Neuronal stem cell (in vitro differentiated cells): ENCODE measurements around the gene UBALD1.

Source experiments
- DNase-seq: peaks from one replicate; pipeline ENCODE4 v3.0.0-alpha.2; 2013; ENCODE audit warnings: low spot score
- H2AFZ ChIP-seq: one replicate; pipeline ENCODE4 v1.6.1; 2013; ENCODE audit warnings: mild to moderate bottlenecking, low read length, inconsistent platforms
- H2AK5ac ChIP-seq: 2 replicates; pipeline ENCODE4 v1.6.1; 2013; ENCODE audit warnings: low read depth, mild to moderate bottlenecking, inconsistent platforms, low read length, moderate library complexity, mixed read lengths
- H2BK120ac ChIP-seq: 2 replicates; pipeline ENCODE4 v1.6.1; 2013; ENCODE audit warnings: low read depth, mild to moderate bottlenecking, inconsistent platforms, low read length, moderate library complexity, mixed read lengths
- H2BK12ac ChIP-seq: one replicate; pipeline ENCODE4 v1.6.1; 2013; ENCODE audit warnings: low read length, inconsistent platforms
- H2BK15ac ChIP-seq: 2 replicates; pipeline ENCODE4 v1.6.1; 2013; ENCODE audit warnings: mild to moderate bottlenecking, low read length, inconsistent platforms, mixed read lengths
- H2BK5ac ChIP-seq: one replicate; pipeline ENCODE4 v1.6.1; 2013; ENCODE audit warnings: inconsistent platforms, mild to moderate bottlenecking, low read length, moderate library complexity
- H3K14ac ChIP-seq: one replicate; pipeline ENCODE4 v1.6.1; 2013; ENCODE audit warnings: low read length, inconsistent platforms
- H3K18ac ChIP-seq: 2 replicates; pipeline ENCODE4 v1.6.1; 2013; ENCODE audit warnings: low read length, inconsistent platforms
- H3K23ac ChIP-seq: 2 replicates; pipeline ENCODE4 v1.6.1; 2013; ENCODE audit warnings: low read depth, mild to moderate bottlenecking, mixed read lengths, low read length, inconsistent platforms; ENCODE audit not compliant: poor library complexity
- H3K27ac ChIP-seq: replicated peaks from 3 replicates; pipeline ENCODE4 v1.5.1; 2013; ENCODE audit warnings: low read length, inconsistent platforms
- H3K27me3 ChIP-seq, 3 experiments: 2 replicates each; pipeline ENCODE4 v1.6.1; 2013; ENCODE audit warnings: low read length in 3 of 3, mild to moderate bottlenecking in 2 of 3, inconsistent platforms in 1 of 3, low read depth in 1 of 3, mixed read lengths in 1 of 3, moderate library complexity in 1 of 3; ENCODE audit not compliant: control insufficient read depth in 3 of 3, insufficient read depth in 3 of 3
- H3K36me3 ChIP-seq, 2 donors: replicated peaks in 1 of 2; 2 replicates each; pipeline ENCODE4 v1.6.1; 2013; ENCODE audit warnings: low read length in 2 of 2; ENCODE audit not compliant: control insufficient read depth in 2 of 2, insufficient read depth in 2 of 2
- H3K4ac ChIP-seq: 2 replicates; pipeline ENCODE4 v1.6.1; 2013; ENCODE audit warnings: inconsistent platforms, mild to moderate bottlenecking, low read length, moderate library complexity
- H3K4me1 ChIP-seq, 2 donors: 1 replicate in 1 of 2; 2 replicates in 1 of 2; pipeline ENCODE4 v1.6.1; 2013; ENCODE audit warnings: low read length in 2 of 2, low read depth in 1 of 2; ENCODE audit not compliant: control insufficient read depth in 2 of 2, insufficient read depth in 1 of 2
- H3K4me2 ChIP-seq: one replicate; pipeline ENCODE4 v1.6.1; 2013; ENCODE audit warnings: mild to moderate bottlenecking, low read length, inconsistent platforms; ENCODE audit not compliant: insufficient read depth, poor library complexity, severe bottlenecking
- H3K4me3 ChIP-seq, 2 donors: 2 replicates each; pipeline ENCODE4 v1.5.1; 2013; ENCODE audit warnings: low read length in 2 of 2, mild to moderate bottlenecking in 2 of 2, inconsistent platforms in 1 of 2, moderate library complexity in 1 of 2
- H3K79me1 ChIP-seq: one replicate; pipeline ENCODE4 v1.6.1; 2013; ENCODE audit warnings: low read depth, mild to moderate bottlenecking, inconsistent platforms, low read length, moderate library complexity
- H3K9ac ChIP-seq: one replicate; pipeline ENCODE4 v1.6.1; 2013; ENCODE audit warnings: mild to moderate bottlenecking, low read depth, low read length, inconsistent platforms; ENCODE audit not compliant: poor library complexity
- H3K9me3 ChIP-seq, 2 donors: replicated peaks in 1 of 2; 2 replicates each; pipeline versions ENCODE3 to v1.6.1; 2013; ENCODE audit warnings: low read length in 2 of 2, mild to moderate bottlenecking in 2 of 2, inconsistent platforms in 1 of 2, low read depth in 1 of 2, mixed read lengths in 1 of 2, moderate library complexity in 1 of 2; ENCODE audit not compliant: control insufficient read depth in 2 of 2, insufficient read depth in 1 of 2
- H4K8ac ChIP-seq: one replicate; pipeline ENCODE4 v1.6.1; 2013; ENCODE audit warnings: low read depth, mild to moderate bottlenecking, inconsistent platforms, low read length, moderate library complexity
- H4K91ac ChIP-seq: one replicate; pipeline ENCODE4 v1.6.1; 2013; ENCODE audit warnings: low read length, low read depth, mild to moderate bottlenecking, inconsistent platforms; ENCODE audit not compliant: poor library complexity
- WGBS, 2 donors: extraction: QIAGEN DNeasy Blood & Tissue Kit; methylation state at CpG; one replicate each; pipeline ENCODE4 v1.1.7; 2013; ENCODE audit warnings: missing lambda C conversion rate in 2 of 2, mixed read lengths in 1 of 2; ENCODE audit not compliant: insufficient read length in 2 of 2, insufficient replicate concordance in 1 of 2; ENCODE audit errors: extremely low coverage in 2 of 2; 5-methylcytosine and 5-hydroxymethylcytosine counted together

UBALD1 gene

DNA sequence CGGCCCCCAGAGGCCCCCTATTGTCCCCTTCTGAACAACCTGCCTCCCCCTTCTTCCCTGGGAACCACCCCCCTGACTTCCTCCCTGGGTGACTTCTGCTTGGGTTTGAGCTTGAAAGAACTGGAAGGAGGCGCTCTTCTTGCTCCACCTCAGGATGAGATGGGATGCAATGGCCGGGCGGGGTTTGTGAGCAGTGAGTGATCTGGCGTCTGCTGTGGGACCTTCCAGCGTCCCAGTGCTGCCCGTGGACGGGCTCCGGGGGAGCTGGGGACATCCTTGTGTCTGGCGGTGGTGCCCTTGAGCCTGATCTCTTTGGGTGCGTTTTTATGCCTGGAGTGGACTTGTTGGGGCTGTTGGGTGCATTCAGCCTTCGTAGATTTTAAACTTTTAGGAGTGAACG lies 21.5 kb upstream of the UBALD1 start:
- H3K27ac ChIP-seq: no peak overlapping the region
- H2BK15ac ChIP-seq: no peak overlapping the region
- peaks cover 5 to 44% of the 10 kb centered on the region in 2 donors for H3K36me3 ChIP-seq
- H4K8ac ChIP-seq: no peak overlapping the region
- H2BK120ac ChIP-seq: peak overlapping the region; percentile 61
- no peak overlapping the region for H3K23ac ChIP-seq
- no peak overlapping the region for H2BK5ac ChIP-seq
- H3K14ac ChIP-seq: no peak overlapping the region
- H3K4me1 ChIP-seq: no peaks in the 10 kb centered on the region
- H4K91ac ChIP-seq: no peak overlapping the region
- no peak for DNase-seq
- H2AFZ ChIP-seq: no peak overlapping the region
- no peak overlapping the region for H3K18ac ChIP-seq
- H3K4ac ChIP-seq: no peak overlapping the region
- peaks cover 31% of the 10 kb centered on the region for H3K79me1 ChIP-seq
- no peak overlapping the region for H3K4me3 ChIP-seq
- H3K9me3 ChIP-seq: no peaks in the 10 kb centered on the region
- no peak overlapping the region for H2BK12ac ChIP-seq
- H2AK5ac ChIP-seq: no peak overlapping the region
- H3K9ac ChIP-seq: no peak overlapping the region
- no peaks in the 10 kb centered on the region for H3K27me3 ChIP-seq
- no CpG with 5 or more reads among the region's 13 CpGs for WGBS, 2 donors
- H3K4me2 ChIP-seq: no peak overlapping the region

DNA sequence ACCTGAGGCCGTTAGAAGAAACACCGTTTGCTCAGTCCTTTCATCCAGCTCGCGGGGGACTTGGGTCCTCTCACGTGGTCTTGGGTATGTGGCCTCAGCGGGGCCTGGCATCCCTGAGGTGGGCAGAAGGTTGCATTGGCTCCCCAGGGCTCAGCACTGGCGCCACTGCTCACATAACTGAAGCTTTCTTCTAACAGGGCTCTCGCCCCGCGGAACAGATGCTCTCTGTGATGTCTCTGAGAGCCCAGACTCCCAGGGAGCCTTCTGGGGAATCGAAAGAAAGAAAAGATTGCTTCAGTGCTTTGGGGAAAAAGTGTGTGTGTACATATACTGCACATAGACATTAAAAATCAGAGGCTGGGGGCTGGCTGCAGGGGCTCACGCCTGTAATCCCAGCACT lies 20.1 kb upstream of the UBALD1 start:
- DNase-seq: no peak
- H3K36me3 ChIP-seq: peaks cover 5 to 37% of the 10 kb centered on the region in 2 donors
- H3K4me3 ChIP-seq: no peak overlapping the region
- no peaks in the 10 kb centered on the region for H3K27me3 ChIP-seq
- no peak overlapping the region for H2BK5ac ChIP-seq
- H2BK12ac ChIP-seq: no peak overlapping the region
- H3K14ac ChIP-seq: no peak overlapping the region
- no peak overlapping the region for H2AK5ac ChIP-seq
- H3K4ac ChIP-seq: no peak overlapping the region
- no peak overlapping the region for H2AFZ ChIP-seq
- no peaks in the 10 kb centered on the region for H3K4me1 ChIP-seq
- no peak overlapping the region for H3K4me2 ChIP-seq
- no peak overlapping the region for H3K18ac ChIP-seq
- H3K79me1 ChIP-seq: peaks cover 23% of the 10 kb centered on the region
- no peak overlapping the region for H2BK15ac ChIP-seq
- no peak overlapping the region for H4K91ac ChIP-seq
- WGBS, 2 donors: no CpG with 5 or more reads among the region's 12 CpGs
- H3K23ac ChIP-seq: no peak overlapping the region
- H3K27ac ChIP-seq: no peak overlapping the region
- H2BK120ac ChIP-seq: no peak overlapping the region
- H3K9me3 ChIP-seq: no peaks in the 10 kb centered on the region
- no peak overlapping the region for H3K9ac ChIP-seq
- H4K8ac ChIP-seq: no peak overlapping the region

DNA sequence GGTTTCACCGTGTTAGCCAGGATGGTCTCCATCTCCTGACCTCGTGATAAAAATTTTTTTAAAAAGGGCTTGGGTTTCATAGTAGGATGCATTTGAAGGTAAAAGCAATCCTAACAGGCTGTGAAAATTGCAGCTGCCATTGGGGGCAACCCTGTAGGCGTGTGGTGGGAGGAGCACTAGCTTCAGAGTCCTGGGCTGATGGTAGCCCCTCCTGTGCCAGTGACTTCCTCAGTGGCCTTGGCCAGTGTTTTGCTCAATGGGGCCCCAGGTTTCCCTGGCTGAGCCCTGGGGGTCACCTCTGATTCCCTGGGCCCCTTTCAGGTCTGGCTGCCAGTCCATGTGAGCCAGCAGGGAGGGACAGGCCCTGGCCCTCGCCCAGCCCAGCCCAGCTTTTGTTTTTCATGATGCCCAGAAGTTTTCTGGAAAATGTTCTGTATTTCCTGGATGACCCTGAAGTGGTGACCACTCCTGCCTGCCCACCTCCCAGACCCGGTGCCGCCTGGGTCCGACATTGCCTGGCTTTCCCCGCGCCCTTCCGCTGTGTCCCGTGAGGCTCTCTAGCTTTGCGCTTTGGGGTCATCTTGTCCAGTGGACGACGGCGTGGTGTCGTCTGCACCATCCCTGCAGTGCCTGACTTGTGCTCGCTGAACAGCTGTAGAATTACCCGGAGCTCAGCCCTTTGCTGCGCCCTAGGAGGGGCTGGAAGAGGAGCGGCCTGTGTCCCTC lies 19.4 kb upstream of the UBALD1 start:
- no peak overlapping the region for H2BK120ac ChIP-seq
- no peak overlapping the region for H3K9ac ChIP-seq
- H3K18ac ChIP-seq: no peak overlapping the region
- H2AK5ac ChIP-seq: no peak overlapping the region
- H4K91ac ChIP-seq: no peak overlapping the region
- H3K23ac ChIP-seq: no peak overlapping the region
- H3K4ac ChIP-seq: no peak overlapping the region
- peaks cover 19% of the 10 kb centered on the region for H3K79me1 ChIP-seq
- no CpG with 5 or more reads among the region's 20 CpGs for WGBS, 2 donors
- no peak overlapping the region for H3K14ac ChIP-seq
- H3K9me3 ChIP-seq: no peaks in the 10 kb centered on the region
- H2BK12ac ChIP-seq: no peak overlapping the region
- H4K8ac ChIP-seq: no peak overlapping the region
- DNase-seq: no peak
- no peak overlapping the region for H3K4me3 ChIP-seq
- H2BK15ac ChIP-seq: no peak overlapping the region
- peaks cover 5 to 31% of the 10 kb centered on the region in 2 donors for H3K36me3 ChIP-seq
- H3K4me1 ChIP-seq: no peaks in the 10 kb centered on the region
- no peak overlapping the region for H3K4me2 ChIP-seq
- H3K27ac ChIP-seq: no peak overlapping the region
- no peak overlapping the region for H2BK5ac ChIP-seq
- no peak overlapping the region for H2AFZ ChIP-seq
- no peaks in the 10 kb centered on the region for H3K27me3 ChIP-seq

DNA sequence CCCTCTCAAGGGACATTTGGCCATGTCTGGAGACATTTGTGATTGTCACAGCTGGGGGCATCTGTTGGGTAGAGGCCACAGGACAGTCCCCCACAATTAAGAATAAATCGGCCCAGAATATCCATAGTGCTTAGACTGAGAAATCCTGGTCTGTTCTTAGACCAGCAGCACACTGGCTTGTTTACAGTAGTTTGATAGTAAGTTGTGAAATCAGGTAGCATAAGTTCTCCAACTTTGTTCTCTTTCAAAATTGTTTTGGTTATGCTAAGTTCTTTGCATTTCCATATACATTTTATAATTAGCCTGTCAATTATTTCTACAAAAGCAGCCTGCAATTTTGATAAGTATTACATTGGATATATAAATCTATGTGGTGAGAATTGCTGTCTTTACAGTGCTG lies 16.8 kb upstream of the UBALD1 start:
- no peak overlapping the region for H4K8ac ChIP-seq

More for the DNA sequence above, 16.8 kb upstream of the UBALD1 start:
- peaks cover 16% of the 10 kb centered on the region for H3K79me1 ChIP-seq
- no peak overlapping the region for H3K4me3 ChIP-seq
- no peak overlapping the region for H3K14ac ChIP-seq
- no peak overlapping the region for H2AK5ac ChIP-seq
- peaks cover 5 to 28% of the 10 kb centered on the region in 2 donors for H3K36me3 ChIP-seq
- no peak overlapping the region for H3K4me2 ChIP-seq
- H3K4me1 ChIP-seq: no peaks in the 10 kb centered on the region
- H3K27ac ChIP-seq: no peak overlapping the region
- no peak overlapping the region for H3K23ac ChIP-seq
- no peak overlapping the region for H2BK5ac ChIP-seq
- no peak overlapping the region for H3K18ac ChIP-seq
- no peak overlapping the region for H2BK12ac ChIP-seq
- no peaks in the 10 kb centered on the region for H3K27me3 ChIP-seq
- no peak overlapping the region for H3K4ac ChIP-seq
- no peak overlapping the region for H2AFZ ChIP-seq
- WGBS, 2 donors: no CpG with 5 or more reads among the region's 1 CpG
- no peak overlapping the region for H2BK15ac ChIP-seq
- no peak for DNase-seq
- H3K9me3 ChIP-seq: peaks cover 0 to 6% of the 10 kb centered on the region in 2 donors
- H2BK120ac ChIP-seq: no peak overlapping the region
- H3K9ac ChIP-seq: no peak overlapping the region
- H4K91ac ChIP-seq: no peak overlapping the region
